T-helper 22 cell (primary cell): Measurements from ENCODE around the gene MAPK8IP1.

Source experiments
- DNase-seq: peaks from one replicate; pipeline ENCODE4 v3.0.0-alpha.2; 2020; ENCODE audit warnings: low read depth

The MAPK8IP1 gene

GRCh38 chr11:45860348-45860747, 25.1 kb upstream of the MAPK8IP1 start:
- no peak for DNase-seq

GRCh38 chr11:45860764-45861510, 24.5 kb upstream of the MAPK8IP1 start:
- DNase-seq, result no peak

DNA sequence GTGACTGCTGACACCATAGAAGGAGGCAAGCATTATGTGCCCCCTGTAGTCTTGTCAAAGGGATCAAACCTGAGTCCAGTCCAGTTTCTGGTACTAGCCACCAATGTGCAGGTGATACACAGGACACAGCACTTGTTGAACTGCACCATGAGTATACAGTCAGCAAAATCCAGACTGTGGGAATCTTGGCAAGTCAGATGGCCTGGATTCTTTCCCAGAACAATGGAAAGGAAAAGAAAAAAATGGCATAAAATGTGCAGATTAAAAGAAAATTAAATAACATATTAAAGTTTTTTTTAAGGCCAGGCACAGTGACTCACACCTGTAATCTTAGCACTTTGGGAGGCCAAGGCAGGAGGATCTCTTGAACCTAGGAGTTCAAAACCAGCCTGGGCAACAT, 21.4 kb upstream of the MAPK8IP1 start:
- no peak for DNase-seq

GRCh38 chr11:45869551-45869950, 15.9 kb upstream of the MAPK8IP1 start:
- no peak for DNase-seq

DNA sequence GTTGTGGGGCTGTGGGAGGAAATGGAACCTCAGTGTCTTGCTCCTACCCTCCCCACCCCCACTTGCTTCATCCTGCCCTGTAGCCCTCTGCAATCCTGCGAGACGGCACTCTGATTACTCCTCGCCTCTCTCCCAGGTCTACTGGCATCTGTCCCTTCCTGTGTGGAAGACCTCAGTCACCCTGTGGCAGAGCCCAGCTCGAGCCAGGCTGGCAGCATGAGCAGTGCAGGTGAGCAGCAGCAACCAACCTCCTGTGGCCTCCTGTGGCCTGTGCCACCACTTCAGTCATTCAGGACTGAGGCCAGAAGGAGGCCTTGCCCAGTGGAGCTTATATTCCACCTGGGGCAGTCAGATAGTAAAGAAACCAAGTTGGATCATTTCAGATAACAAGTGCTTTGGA, 14.7 kb upstream of the MAPK8IP1 start:
- DNase-seq, result no peak

DNA sequence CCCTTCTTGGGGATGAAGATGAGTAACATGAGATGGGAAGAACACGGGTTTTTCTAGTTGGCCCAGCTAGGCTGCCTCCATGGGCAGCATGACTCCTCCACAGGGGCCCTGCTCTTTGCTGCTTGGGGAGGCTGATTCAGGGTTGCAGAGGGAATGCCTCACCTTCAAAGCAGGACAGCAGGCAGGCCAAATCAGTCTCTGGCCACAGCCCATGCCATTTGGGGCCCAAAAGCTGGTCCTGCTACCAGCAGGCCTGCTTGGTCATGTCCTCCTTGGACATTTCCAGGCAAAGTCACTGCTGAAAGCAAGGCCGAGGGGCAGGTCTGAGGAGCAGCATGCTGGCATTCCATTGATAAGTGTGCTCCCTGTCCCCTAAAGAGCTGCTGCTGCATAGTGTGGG, 13.8 kb upstream of the MAPK8IP1 start:
- DNase-seq, result no peak

- DNase-seq, result no peak
Measured at GRCh38 chr11:45872651-45873356, 12.6 kb upstream of the MAPK8IP1 start.

- no peak for DNase-seq
Measured at GRCh38 chr11:45876401-45876800, 9.1 kb upstream of the MAPK8IP1 start.

GRCh38 chr11:45877221-45877620, 8.2 kb upstream of the MAPK8IP1 start:
- no peak for DNase-seq

GRCh38 chr11:45877845-45878244, 7.6 kb upstream of the MAPK8IP1 start:
- DNase-seq, result no peak

DNA sequence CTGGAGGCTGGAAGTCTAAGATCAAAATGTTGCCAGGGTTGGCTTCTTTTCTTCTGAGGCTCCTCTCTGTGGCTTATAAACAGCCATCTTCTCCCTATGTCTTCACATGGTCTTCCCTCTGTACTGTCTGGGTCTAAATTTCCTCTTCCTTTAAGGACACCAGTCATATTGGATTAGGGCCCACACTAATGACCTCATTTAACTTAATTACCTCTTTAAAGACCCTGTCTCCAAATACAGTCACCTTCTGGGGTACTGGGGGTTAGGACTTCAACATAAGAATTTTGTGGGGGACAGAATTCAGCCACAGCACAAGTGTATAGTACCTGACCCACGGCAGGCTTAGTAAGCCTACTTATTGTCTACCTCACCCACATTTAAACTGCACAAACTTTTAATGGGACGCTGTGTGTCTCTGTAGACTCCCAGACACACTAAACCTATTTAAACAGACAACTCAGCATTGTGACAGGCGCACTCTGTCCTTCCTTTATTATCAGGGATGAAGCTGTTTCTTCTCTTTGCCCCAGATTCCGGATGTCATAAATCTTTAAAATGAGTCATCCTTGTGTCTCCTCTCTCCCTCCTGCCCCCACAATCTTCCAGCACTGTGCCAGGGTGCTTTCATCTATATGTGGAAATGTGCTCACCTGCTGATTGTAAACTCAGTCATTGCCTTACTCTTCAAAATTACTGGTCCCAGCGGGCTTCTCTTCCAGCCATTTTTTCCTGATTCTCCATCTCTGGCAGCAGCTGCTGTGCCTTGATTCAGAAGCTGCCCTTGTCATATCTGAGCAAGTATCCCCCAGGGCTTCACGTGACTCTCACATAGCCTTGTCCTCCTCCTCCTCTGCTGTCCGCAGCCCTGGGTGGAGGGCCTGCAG, 5.4 kb upstream of the MAPK8IP1 start:
- no peak for DNase-seq

GRCh38 chr11:45880772-45881570, 4.5 kb upstream of the MAPK8IP1 start:
- no peak for DNase-seq

GRCh38 chr11:45881708-45882368, 3.6 kb upstream of the MAPK8IP1 start:
- DNase-seq, result no peak

GRCh38 chr11:45884596-45885185, 760 bp upstream of the MAPK8IP1 start:
- no peak for DNase-seq

GRCh38 chr11:45885921-45886721, 670 bp downstream of the MAPK8IP1 start:
- DNase-seq, result no peak

DNA sequence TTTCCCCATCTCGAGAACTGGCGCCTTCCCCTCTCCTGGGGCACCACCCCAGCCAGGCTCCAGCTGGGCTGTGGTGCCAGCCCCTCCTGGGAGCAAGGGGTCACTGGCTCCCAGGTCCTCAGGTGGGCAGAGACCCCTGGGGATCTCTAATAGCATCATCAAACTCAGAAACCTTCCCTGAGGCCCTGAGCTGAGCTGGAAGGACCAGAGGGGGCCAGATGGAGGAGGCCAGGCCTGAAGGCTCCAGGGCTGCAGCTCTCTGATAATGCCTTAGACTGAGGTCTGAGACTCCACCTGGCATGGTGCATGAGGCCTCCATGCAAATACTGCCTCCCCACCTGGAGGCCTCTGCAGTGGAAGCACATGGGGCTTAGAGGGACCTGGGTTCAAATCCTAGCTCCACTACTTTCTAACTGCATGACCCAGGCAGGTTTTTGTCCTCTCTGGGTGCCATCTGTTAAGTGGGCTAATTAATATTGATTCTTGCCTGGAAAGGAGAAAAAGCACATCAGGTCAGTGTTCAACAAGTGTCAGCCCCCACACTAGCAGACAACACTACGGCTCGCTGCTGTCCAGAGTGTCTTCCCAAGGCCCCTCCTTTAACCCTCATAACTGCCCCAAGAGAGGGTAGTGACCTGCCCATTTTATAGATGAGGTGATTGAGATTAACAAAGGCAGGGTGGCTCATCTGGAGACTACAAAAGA, 1.5 kb downstream of the MAPK8IP1 start:
- no peak for DNase-seq

DNA sequence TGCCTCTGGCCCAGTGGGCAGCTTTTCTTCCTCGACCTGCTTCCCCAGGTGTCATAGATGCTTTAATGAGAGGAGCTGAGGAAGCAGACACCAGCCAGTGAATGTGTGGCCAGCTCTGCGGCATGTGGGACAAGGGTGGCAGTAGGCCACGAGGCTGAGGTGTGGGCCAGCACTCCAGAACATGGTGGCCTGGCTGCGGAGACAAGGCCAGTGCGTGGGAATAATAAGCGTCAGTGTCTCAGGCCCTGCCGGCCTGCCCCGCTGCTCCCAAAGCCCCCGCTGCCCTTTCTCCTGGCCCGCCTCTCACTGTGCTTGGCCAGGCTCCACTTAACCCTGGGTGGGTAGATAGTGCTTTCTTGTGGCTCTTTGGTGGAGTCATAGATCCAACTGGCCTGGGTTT, 2.1 kb downstream of the MAPK8IP1 start:
- DNase-seq, result no peak

DNA sequence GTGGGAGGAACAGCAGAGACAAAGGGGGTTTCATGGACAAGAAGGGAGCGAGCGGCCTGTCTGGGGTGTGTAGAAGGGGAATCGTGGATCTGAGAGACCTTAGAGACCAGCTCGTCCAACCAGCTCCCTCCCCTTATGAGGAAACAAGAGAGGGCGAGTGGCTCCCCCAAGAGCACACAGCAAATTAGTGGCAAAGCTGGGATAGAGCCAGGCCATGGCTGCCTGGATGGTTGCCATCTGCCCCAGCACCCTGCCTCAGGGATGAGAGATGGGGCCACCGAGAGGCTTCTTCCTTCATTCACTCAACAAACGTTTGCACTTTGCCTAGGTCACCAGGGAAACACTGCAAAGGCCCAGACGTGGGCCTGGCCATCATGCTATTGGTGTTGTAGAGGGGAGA, 4.1 kb downstream of the MAPK8IP1 start:
- no peak for DNase-seq

DNA sequence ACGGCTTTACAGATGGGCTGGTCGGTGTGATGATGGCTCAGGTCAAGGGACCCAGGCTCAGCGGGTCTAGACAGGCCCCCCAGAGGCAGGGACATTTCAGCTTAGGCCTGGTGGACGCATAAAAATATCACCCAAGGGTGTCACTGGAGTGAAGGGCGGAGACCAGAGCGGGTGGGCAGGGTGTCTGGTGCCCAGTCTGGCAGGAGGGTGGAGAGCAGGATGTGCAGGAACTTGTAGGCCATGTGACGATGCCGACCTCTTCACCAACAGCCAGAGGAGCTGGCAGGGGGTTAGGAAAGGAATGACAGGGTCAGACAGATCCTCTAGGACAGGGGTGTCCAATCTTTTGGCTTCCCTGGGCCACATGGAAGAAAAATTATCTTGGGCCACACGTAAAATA, 4.5 kb downstream of the MAPK8IP1 start:
- no peak for DNase-seq
